Liver (tissue), 3 donors: ENCODE data around the gene KANTR.

Source experiments
- FOXA1 ChIP-seq: IDR thresholded peaks from 2 replicates; pipeline ENCODE4 v1.6.1; 2016; ENCODE audit warnings: antibody characterized with exemption
- GABPA ChIP-seq, 2 donors: IDR thresholded peaks in 1 of 2; conservative IDR thresholded peaks in 1 of 2; 2 replicates each; pipeline ENCODE4 v1.6.1; 2016; ENCODE audit warnings: antibody characterized with exemption in 2 of 2, mild to moderate bottlenecking in 1 of 2, moderate library complexity in 1 of 2
- NR2F2 ChIP-seq: IDR thresholded peaks from 2 replicates; pipeline ENCODE4 v1.6.1; 2016; ENCODE audit warnings: antibody characterized with exemption
- RAD21 ChIP-seq, 2 donors: IDR thresholded peaks; 2 replicates each; pipeline ENCODE4 v1.6.1; 2016; ENCODE audit warnings: antibody characterized with exemption in 2 of 2, mild to moderate bottlenecking in 2 of 2
- TAF1 ChIP-seq: conservative IDR thresholded peaks from 2 replicates; pipeline ENCODE4 v1.6.1; 2016; ENCODE audit warnings: antibody characterized with exemption, mild to moderate bottlenecking
- YY1 ChIP-seq: IDR thresholded peaks from 2 replicates; pipeline ENCODE4 v1.6.1; 2016; ENCODE audit warnings: antibody characterized with exemption, mild to moderate bottlenecking
- TF ChIP-seq, protein P1 (sequence below): fragments of 150-350 bp; IDR thresholded peaks from 2 replicates; pipeline ENCODE4 v1.5.1; 2017; ENCODE audit warnings: improper control_type of control experiment, low read depth, low read length; ENCODE audit not compliant: missing input control
- TF ChIP-seq, protein P2 (sequence below): IDR thresholded peaks from 2 replicates; pipeline ENCODE4 v1.6.1; 2016; ENCODE audit warnings: antibody characterized with exemption
- TF ChIP-seq, protein P3 (sequence below): IDR thresholded peaks from 2 replicates; pipeline ENCODE4 v1.6.1; 2016; ENCODE audit warnings: antibody characterized with exemption, mild to moderate bottlenecking
- TF ChIP-seq, protein P4 (sequence below): IDR thresholded peaks from 2 replicates; pipeline ENCODE4 v1.6.1; 2016; ENCODE audit warnings: antibody characterized with exemption
- donor health status: healthy.
- donor health status: healthy.

DNA sequence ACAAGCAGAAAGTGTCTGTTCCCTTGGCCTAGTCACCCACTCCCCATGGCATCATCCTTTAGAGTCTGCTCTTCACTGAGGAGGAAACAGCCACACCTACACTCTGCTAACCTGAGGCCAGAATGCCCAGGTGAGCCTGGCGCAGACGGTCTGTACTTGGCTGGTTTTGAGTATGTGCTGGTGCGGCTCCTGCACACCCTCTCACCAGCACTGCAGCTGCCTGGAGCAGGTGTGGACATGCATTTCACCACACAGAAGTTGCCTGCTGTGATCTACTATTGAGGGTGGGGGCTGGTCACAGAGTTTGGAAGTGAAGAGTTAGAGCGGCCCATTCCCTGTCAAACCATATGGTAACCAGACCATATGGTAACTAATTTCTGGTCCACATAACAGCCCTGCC lies 39.5 kb downstream of the KANTR start:
- TF ChIP-seq YY1 (no peak), FOXA1 (no peak), RAD21 (IDR thresholded peaks at IDR 0.05) (no peak), TAF1 (no peak), GABPA (IDR thresholded peaks at IDR 0.05 in 1 of 2, conservative IDR thresholded peaks at IDR 0.05 in 1 of 2) (no peak), NR2F2 (no peak)
- TF ChIP-seq, protein P1, sequence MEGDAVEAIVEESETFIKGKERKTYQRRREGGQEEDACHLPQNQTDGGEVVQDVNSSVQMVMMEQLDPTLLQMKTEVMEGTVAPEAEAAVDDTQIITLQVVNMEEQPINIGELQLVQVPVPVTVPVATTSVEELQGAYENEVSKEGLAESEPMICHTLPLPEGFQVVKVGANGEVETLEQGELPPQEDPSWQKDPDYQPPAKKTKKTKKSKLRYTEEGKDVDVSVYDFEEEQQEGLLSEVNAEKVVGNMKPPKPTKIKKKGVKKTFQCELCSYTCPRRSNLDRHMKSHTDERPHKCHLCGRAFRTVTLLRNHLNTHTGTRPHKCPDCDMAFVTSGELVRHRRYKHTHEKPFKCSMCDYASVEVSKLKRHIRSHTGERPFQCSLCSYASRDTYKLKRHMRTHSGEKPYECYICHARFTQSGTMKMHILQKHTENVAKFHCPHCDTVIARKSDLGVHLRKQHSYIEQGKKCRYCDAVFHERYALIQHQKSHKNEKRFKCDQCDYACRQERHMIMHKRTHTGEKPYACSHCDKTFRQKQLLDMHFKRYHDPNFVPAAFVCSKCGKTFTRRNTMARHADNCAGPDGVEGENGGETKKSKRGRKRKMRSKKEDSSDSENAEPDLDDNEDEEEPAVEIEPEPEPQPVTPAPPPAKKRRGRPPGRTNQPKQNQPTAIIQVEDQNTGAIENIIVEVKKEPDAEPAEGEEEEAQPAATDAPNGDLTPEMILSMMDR, result no peak
- TF ChIP-seq, protein P2, sequence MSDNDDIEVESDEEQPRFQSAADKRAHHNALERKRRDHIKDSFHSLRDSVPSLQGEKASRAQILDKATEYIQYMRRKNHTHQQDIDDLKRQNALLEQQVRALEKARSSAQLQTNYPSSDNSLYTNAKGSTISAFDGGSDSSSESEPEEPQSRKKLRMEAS, result no peak
- TF ChIP-seq, protein P3, sequence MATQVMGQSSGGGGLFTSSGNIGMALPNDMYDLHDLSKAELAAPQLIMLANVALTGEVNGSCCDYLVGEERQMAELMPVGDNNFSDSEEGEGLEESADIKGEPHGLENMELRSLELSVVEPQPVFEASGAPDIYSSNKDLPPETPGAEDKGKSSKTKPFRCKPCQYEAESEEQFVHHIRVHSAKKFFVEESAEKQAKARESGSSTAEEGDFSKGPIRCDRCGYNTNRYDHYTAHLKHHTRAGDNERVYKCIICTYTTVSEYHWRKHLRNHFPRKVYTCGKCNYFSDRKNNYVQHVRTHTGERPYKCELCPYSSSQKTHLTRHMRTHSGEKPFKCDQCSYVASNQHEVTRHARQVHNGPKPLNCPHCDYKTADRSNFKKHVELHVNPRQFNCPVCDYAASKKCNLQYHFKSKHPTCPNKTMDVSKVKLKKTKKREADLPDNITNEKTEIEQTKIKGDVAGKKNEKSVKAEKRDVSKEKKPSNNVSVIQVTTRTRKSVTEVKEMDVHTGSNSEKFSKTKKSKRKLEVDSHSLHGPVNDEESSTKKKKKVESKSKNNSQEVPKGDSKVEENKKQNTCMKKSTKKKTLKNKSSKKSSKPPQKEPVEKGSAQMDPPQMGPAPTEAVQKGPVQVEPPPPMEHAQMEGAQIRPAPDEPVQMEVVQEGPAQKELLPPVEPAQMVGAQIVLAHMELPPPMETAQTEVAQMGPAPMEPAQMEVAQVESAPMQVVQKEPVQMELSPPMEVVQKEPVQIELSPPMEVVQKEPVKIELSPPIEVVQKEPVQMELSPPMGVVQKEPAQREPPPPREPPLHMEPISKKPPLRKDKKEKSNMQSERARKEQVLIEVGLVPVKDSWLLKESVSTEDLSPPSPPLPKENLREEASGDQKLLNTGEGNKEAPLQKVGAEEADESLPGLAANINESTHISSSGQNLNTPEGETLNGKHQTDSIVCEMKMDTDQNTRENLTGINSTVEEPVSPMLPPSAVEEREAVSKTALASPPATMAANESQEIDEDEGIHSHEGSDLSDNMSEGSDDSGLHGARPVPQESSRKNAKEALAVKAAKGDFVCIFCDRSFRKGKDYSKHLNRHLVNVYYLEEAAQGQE, result no peak
- TF ChIP-seq, protein P4, sequence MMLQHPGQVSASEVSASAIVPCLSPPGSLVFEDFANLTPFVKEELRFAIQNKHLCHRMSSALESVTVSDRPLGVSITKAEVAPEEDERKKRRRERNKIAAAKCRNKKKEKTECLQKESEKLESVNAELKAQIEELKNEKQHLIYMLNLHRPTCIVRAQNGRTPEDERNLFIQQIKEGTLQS, result no peak
